GM18508 (cell line): ENCODE measurements around the gene CPN1.
"Not testable (repeated sequence)": the region's sequence is repeated elsewhere in the genome, so short reads cannot be mapped to it uniquely, and the experiment has no call there.

Source experiments
- ATAC-seq: cut with Tn5 transposase; IDR thresholded peaks from one replicate; pipeline ENCODE4 v1.9.1; 2021; ENCODE audit warnings: moderate number of reproducible peaks; ENCODE audit not compliant: insufficient read depth, unreplicated experiment

CPN1 gene

GRCh38 chr10:100027416-100027815, 54.3 kb downstream of the CPN1 start:
- ATAC-seq = no peak

GRCh38 chr10:100025576-100025975, 56.1 kb downstream of the CPN1 start:
- no peak for ATAC-seq

GRCh38 chr10:100024748-100025147, 56.9 kb downstream of the CPN1 start:
- no peak for ATAC-seq

GRCh38 chr10:100022403-100022802, 59.3 kb downstream of the CPN1 start:
- no peak for ATAC-seq

GRCh38 chr10:100021322-100021721, 60.3 kb downstream of the CPN1 start:
- no peak for ATAC-seq

GRCh38 chr10:100020886-100021253, 60.8 kb downstream of the CPN1 start:
- ATAC-seq = no peak

- peak; percentile 52 for ATAC-seq
Observed at GRCh38 chr10:100020142-100020885, 61.4 kb downstream of the CPN1 start.

GRCh38 chr10:100019787-100020141, 61.9 kb downstream of the CPN1 start:
- ATAC-seq = no peak

GRCh38 chr10:100014071-100014762, 67.5 kb downstream of the CPN1 start:
- ATAC-seq = peak; percentile 57

- ATAC-seq = no peak
Observed at GRCh38 chr10:100013621-100014020, 68.0 kb downstream of the CPN1 start.

GRCh38 chr10:100011906-100012305, 69.8 kb downstream of the CPN1 start:
- not testable (repeated sequence) for ATAC-seq

- ATAC-seq = no peak
Observed at GRCh38 chr10:100009793-100010676, 71.6 kb downstream of the CPN1 start, which contains the start of gene DNMBP. TSS of gene DNMBP (minus strand) at chr10:100009947. CDS start at chr10:99972124, 37,823 bp downstream.

GRCh38 chr10:100009283-100009792, 72.3 kb downstream of the CPN1 start:
- no peak for ATAC-seq

GRCh38 chr10:100008708-100009282, 72.9 kb downstream of the CPN1 start:
- no peak for ATAC-seq

- ATAC-seq = no peak
Observed at GRCh38 chr10:100008142-100008522, 73.5 kb downstream of the CPN1 start.

GRCh38 chr10:100007231-100008141, 74.2 kb downstream of the CPN1 start:
- no peak for ATAC-seq

- no peak for ATAC-seq
Observed at GRCh38 chr10:100006243-100006886, 75.3 kb downstream of the CPN1 start.

GRCh38 chr10:100004805-100005510, 76.7 kb downstream of the CPN1 start:
- ATAC-seq = no peak
